GM21576 (cell line): Measurements from ENCODE around the gene LAMTOR3.
"Not testable (repeated sequence)": the region's sequence is repeated elsewhere in the genome, so short reads cannot be mapped to it uniquely, and the experiment has no call there.

Experiments used
- ATAC-seq: cut with Tn5 transposase; IDR thresholded peaks from one replicate; pipeline ENCODE4 v1.9.1; 2021; ENCODE audit warnings: mild to moderate bottlenecking, moderate library complexity; ENCODE audit not compliant: unreplicated experiment

The LAMTOR3 gene

DNA sequence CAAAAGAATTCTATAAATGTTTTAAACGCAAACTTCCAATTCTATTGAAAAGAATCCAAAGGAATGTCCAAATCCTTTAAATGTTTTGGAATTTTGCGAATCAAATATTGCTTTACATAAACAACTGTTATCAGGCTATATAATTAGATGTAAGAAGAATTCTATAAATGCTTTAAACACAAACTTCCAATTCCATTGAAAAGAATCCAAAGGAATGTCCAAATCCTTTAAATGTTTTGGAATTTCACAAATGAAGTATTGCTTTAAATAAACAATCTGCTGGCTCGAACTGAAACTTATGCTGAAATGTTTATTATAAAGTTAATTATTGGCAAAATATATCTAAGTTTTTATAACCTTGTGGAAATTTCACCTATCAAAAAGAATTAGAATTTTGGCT lies 61.5 kb downstream of the LAMTOR3 start:
- no peak for ATAC-seq

DNA sequence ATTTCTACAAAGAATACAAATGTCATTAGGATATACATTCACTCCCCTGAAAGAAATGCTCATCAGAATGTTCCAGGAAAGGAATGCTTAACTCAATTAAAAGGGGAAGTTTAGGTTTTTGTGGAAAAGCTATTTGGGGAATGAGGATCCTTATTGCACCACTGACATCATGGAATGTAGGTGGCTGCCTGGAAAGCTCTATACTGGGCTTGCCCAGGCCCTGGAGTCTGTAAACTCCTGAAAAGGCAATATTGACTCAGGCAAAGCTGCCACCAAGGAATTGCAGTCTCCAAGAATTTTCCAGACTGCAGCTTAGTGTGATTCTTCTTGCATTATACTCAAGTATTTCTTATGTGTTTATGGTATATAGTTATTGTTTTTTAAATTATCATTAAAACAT lies 61.9 kb downstream of the LAMTOR3 start:
- no peak for ATAC-seq

DNA sequence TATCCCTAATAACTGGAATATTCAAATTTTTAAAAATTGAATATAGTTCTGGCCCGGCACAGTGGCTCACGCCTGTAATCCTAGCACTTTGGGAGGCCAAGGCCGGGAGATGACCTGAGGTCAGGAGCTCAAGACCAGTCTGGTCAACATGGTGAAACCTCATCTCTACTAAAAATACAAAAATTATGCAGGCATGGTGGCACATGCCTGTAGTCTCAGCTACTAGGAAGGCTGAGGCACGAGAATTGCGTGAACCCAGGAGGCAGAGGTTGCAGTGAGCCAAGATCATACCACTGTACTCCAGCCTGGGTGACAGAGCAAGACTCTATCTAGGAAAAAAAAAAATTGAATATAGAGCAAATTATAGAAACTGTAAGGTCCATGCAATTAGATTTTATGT lies 64.2 kb downstream of the LAMTOR3 start:
- not testable (repeated sequence) for ATAC-seq

DNA sequence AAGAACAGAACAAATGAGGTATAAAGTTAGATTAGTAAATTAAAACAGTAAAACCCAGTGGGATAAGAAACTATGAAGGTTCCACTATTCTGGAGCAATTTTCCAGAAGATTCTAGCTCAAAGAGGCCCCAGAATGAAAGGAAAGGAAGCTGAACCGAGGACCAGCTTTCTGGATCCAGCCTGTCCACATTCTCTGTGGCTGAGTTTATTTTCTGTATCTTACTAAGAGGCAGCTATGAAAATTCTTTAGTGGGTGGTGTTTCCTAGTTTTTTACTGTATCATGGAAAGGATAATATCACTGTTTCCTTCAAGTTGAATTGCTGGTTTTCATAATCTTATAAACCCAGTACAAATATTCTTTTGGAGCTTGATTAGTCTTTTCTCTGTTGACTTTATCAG lies 65.8 kb downstream of the LAMTOR3 start:
- ATAC-seq, result no peak
